ENCODE measurements around the gene CPNE6. TPM values are rescaled to one million over a fixed set of nuclear protein-coding genes. Genes with fewer than 3 reads are reported as not detected.

CPNE6 gene
- total RNA-seq, 2 experiments from 2014 or later, result not detected

- Histone ChIP-seq H3K4me1 (ENCODE audit: insufficient read depth, low read length, poor library complexity, severe bottlenecking) (peaks cover 12% of the 10 kb centered on the region), H2AFZ (ENCODE audit: low read length) (no peak overlapping the region), H3K27ac (ENCODE audit: low read depth, low read length, poor library complexity, severe bottlenecking) (no peak overlapping the region), H3K79me2 (ENCODE audit: insufficient read depth, low read depth, low read length) (no peaks in the 10 kb centered on the region), H4K20me1 (ENCODE audit: insufficient read depth, low read length) (no peaks in the 10 kb centered on the region), H3K9me3 (ENCODE audit: low read length) (no peaks in the 10 kb centered on the region), H3K36me3 (ENCODE audit: insufficient read depth, low read length) (no peaks in the 10 kb centered on the region), H3K4me3 (ENCODE audit: low read depth, low read length, poor library complexity, severe bottlenecking) (no peak overlapping the region), H3K4me2 (ENCODE audit: low read length) (no peak overlapping the region), H3K9me2 (ENCODE audit: insufficient read depth, low read length) (no peaks in the 10 kb centered on the region)
- no peak for DNase-seq (ENCODE audit: low spot score)
- ChIA-PET CTCF (ENCODE audit: unreplicated experiment) (no interaction called here), POLR2A (interaction anchor here (0.6 kb wide), 1 partner anchor 9 kb away, joined by 3 read pairs; no protein-coding TSS in a partner anchor)
- TF ChIP-seq CTCF (conservative IDR thresholded peaks at IDR 0.05; ENCODE audit: low read length) (no peak), EZH2phosphoT487 (IDR thresholded peaks at IDR 0.05; ENCODE audit: borderline replicate concordance, low read depth, low read length) (no peak)
- intact Hi-C loops (cut with micrococcal nuclease; ENCODE audit: unreplicated experiment), result no loop called here
- BruUV-seq (replicated peaks), result no TSS peak
Observed at GRCh38 chr14:24055971-24056799, 15.2 kb upstream of the CPNE6 start.

GRCh38 chr14:24056800-24057184 lies 14.6 kb upstream of the CPNE6 start:
- no peaks in the 10 kb centered on the region for H4K20me1 ChIP-seq (ENCODE audit: insufficient read depth, low read length)
- ChIA-PET CTCF (ENCODE audit: unreplicated experiment) (no interaction called here), POLR2A (no interaction called here)
- H3K36me3 ChIP-seq (ENCODE audit: insufficient read depth, low read length), result no peaks in the 10 kb centered on the region
- no peak overlapping the region for H3K27ac ChIP-seq (ENCODE audit: low read depth, low read length, poor library complexity, severe bottlenecking)
- no TSS peak for BruUV-seq (replicated peaks)
- no peak overlapping the region for H3K4me3 ChIP-seq (ENCODE audit: low read depth, low read length, poor library complexity, severe bottlenecking)
- no peaks in the 10 kb centered on the region for H3K9me2 ChIP-seq (ENCODE audit: insufficient read depth, low read length)
- no peak overlapping the region for H3K4me2 ChIP-seq (ENCODE audit: low read length)
- H3K79me2 ChIP-seq (ENCODE audit: insufficient read depth, low read depth, low read length), result no peaks in the 10 kb centered on the region
- TF ChIP-seq EZH2phosphoT487 (IDR thresholded peaks at IDR 0.05; ENCODE audit: borderline replicate concordance, low read depth, low read length), result no peak
- no peak for TF ChIP-seq CTCF (conservative IDR thresholded peaks at IDR 0.05; ENCODE audit: low read length)
- H2AFZ ChIP-seq (ENCODE audit: low read length), result no peak overlapping the region
- intact Hi-C loops (cut with micrococcal nuclease; ENCODE audit: unreplicated experiment), result no loop called here
- DNase-seq (ENCODE audit: low spot score), result no peak
- peaks cover 6% of the 10 kb centered on the region for H3K4me1 ChIP-seq (ENCODE audit: insufficient read depth, low read length, poor library complexity, severe bottlenecking)
- no peaks in the 10 kb centered on the region for H3K9me3 ChIP-seq (ENCODE audit: low read length)

GRCh38 chr14:24057271-24057670 lies 14.1 kb upstream of the CPNE6 start:
- no peak overlapping the region for H3K4me2 ChIP-seq (ENCODE audit: low read length)
- no peaks in the 10 kb centered on the region for H4K20me1 ChIP-seq (ENCODE audit: insufficient read depth, low read length)
- H3K4me1 ChIP-seq (ENCODE audit: insufficient read depth, low read length, poor library complexity, severe bottlenecking), result peaks cover 2% of the 10 kb centered on the region
- H3K36me3 ChIP-seq (ENCODE audit: insufficient read depth, low read length), result no peaks in the 10 kb centered on the region
- TF ChIP-seq EZH2phosphoT487 (IDR thresholded peaks at IDR 0.05; ENCODE audit: borderline replicate concordance, low read depth, low read length), result no peak
- TF ChIP-seq CTCF (conservative IDR thresholded peaks at IDR 0.05; ENCODE audit: low read length), result no peak
- no peaks in the 10 kb centered on the region for H3K9me2 ChIP-seq (ENCODE audit: insufficient read depth, low read length)
- DNase-seq (ENCODE audit: low spot score), result no peak
- CTCF ChIA-PET (ENCODE audit: unreplicated experiment), result interaction anchor here (1.6 kb wide), 1 partner anchor 33 kb away, joined by 8 read pairs; no protein-coding TSS in a partner anchor
- H3K79me2 ChIP-seq (ENCODE audit: insufficient read depth, low read depth, low read length), result no peaks in the 10 kb centered on the region
- no peak overlapping the region for H3K4me3 ChIP-seq (ENCODE audit: low read depth, low read length, poor library complexity, severe bottlenecking)
- H3K9me3 ChIP-seq (ENCODE audit: low read length), result no peaks in the 10 kb centered on the region
- BruUV-seq (replicated peaks), result no TSS peak
- no peak overlapping the region for H2AFZ ChIP-seq (ENCODE audit: low read length)
- H3K27ac ChIP-seq (ENCODE audit: low read depth, low read length, poor library complexity, severe bottlenecking), result no peak overlapping the region
- POLR2A ChIA-PET, result no interaction called here
- intact Hi-C loops (cut with micrococcal nuclease; ENCODE audit: unreplicated experiment), result no loop called here

All from OCI-LY7 (cell line).